Endothelial cell (in vitro differentiated cells): Measurements from ENCODE around the gene SLC6A20. TPM values are rescaled to one million over a fixed set of nuclear protein-coding genes. Genes with fewer than 3 reads are reported as not detected.
A peak's percentile ranks its signal among the peaks of the same experiment; 100 is the strongest.

Experiments used
- DNase-seq: peaks from one replicate; pipeline ENCODE4 v3.0.0; 2021; ENCODE audit warnings: low spot score
- H3K27ac Mint-ChIP-seq: one replicate; pipeline ENCODE4 v1.8.0; 2021; ENCODE audit warnings: mixed read lengths, inconsistent platforms; ENCODE audit not compliant: unreplicated experiment
- H3K27me3 Mint-ChIP-seq: one replicate; pipeline ENCODE4 v1.8.0; 2021; ENCODE audit warnings: mild to moderate bottlenecking, moderate library complexity, mixed read lengths, inconsistent platforms; ENCODE audit not compliant: unreplicated experiment
- H3K36me3 Mint-ChIP-seq: one replicate; pipeline ENCODE4 v1.8.0; 2021; ENCODE audit warnings: mild to moderate bottlenecking, low read depth, mixed read lengths, inconsistent platforms; ENCODE audit not compliant: unreplicated experiment
- H3K4me1 Mint-ChIP-seq: one replicate; pipeline ENCODE4 v1.8.0; 2021; ENCODE audit warnings: mild to moderate bottlenecking, mixed read lengths, inconsistent platforms; ENCODE audit not compliant: unreplicated experiment
- H3K4me3 Mint-ChIP-seq: one replicate; pipeline ENCODE4 v1.8.0; 2021; ENCODE audit warnings: mild to moderate bottlenecking, mixed read lengths, inconsistent platforms; ENCODE audit not compliant: unreplicated experiment
- H3K9me3 Mint-ChIP-seq: one replicate; pipeline ENCODE4 v1.8.0; 2021; ENCODE audit warnings: mixed read lengths, inconsistent platforms; ENCODE audit not compliant: unreplicated experiment
- total RNA-seq: library from RNA; stranded (reverse); fragmentation: NEBNext Ultra II Directional; extraction: Animal tissue kit (Norgen Biotek cat#: 25700); gene quantifications from one replicate; pipeline ENCODE4 v1.2.1, GENCODE V29; 2021; ENCODE audit not compliant: unreplicated experiment
- TF ChIP-seq, protein P1 (sequence below): fragments of 200-600 bp; sonication (generic); IDR thresholded peaks from one replicate; pipeline ENCODE4 v1.5.0; 2021; ENCODE audit warnings: antibody characterized with exemption; ENCODE audit not compliant: unreplicated experiment

SLC6A20 gene
- total RNA-seq, 1 donor from 2014 or later: 0.21 TPM

DNA sequence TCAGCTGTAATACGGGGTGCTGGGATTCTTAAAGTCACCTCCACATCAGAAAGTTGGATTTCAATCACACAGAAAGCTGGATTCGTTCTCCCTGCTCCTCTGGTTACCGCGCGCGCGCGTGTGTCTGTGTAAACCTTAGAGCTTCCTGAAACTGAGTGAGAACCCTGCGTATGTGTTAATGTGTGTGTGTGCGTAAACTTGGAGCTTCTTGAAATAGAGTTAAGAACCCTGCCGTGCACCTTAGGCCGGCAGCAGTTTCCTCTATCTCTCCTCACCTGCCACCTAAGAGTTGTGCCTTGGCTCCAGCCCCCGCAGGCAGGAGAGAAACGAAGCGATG is 45.1 kb upstream of the SLC6A20 start:
- Mint-ChIP-seq H3K4me1 (peaks cover 2% of the 10 kb centered on the region), H3K27ac (peak overlapping the region; percentile 94), H3K9me3 (no peaks in the 10 kb centered on the region), H3K36me3 (no peaks in the 10 kb centered on the region), H3K4me3 (peak overlapping the region; percentile 94), H3K27me3 (peaks cover 2% of the 10 kb centered on the region)
- peak; percentile 21 for DNase-seq
- TF ChIP-seq, protein P1, sequence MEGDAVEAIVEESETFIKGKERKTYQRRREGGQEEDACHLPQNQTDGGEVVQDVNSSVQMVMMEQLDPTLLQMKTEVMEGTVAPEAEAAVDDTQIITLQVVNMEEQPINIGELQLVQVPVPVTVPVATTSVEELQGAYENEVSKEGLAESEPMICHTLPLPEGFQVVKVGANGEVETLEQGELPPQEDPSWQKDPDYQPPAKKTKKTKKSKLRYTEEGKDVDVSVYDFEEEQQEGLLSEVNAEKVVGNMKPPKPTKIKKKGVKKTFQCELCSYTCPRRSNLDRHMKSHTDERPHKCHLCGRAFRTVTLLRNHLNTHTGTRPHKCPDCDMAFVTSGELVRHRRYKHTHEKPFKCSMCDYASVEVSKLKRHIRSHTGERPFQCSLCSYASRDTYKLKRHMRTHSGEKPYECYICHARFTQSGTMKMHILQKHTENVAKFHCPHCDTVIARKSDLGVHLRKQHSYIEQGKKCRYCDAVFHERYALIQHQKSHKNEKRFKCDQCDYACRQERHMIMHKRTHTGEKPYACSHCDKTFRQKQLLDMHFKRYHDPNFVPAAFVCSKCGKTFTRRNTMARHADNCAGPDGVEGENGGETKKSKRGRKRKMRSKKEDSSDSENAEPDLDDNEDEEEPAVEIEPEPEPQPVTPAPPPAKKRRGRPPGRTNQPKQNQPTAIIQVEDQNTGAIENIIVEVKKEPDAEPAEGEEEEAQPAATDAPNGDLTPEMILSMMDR: no peak

DNA sequence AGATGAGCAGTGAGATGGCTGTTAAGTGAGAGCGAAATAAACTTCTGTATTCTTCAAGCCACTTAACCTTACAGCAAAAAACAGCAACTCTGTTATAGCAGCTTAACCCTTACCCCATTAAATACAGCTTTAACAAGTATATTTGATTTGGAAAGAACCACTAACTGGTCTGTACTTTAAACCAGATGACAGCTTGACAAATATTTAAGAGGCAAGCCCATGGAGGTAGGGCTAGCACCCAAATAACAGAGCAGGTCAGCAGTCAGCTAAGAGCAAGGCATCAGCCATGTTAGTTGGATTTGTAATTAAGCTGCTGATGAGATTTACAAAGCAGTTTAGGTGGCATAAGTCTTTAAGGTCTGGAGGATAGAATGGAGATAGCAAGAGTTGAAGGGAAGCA is 42.1 kb upstream of the SLC6A20 start:
- Mint-ChIP-seq H3K4me3 (no peak overlapping the region), H3K9me3 (no peaks in the 10 kb centered on the region), H3K27me3 (no peaks in the 10 kb centered on the region), H3K4me1 (peaks cover 2% of the 10 kb centered on the region), H3K36me3 (no peaks in the 10 kb centered on the region), H3K27ac (no peak overlapping the region)
- TF ChIP-seq, protein P1: no peak
- DNase-seq: no peak

DNA sequence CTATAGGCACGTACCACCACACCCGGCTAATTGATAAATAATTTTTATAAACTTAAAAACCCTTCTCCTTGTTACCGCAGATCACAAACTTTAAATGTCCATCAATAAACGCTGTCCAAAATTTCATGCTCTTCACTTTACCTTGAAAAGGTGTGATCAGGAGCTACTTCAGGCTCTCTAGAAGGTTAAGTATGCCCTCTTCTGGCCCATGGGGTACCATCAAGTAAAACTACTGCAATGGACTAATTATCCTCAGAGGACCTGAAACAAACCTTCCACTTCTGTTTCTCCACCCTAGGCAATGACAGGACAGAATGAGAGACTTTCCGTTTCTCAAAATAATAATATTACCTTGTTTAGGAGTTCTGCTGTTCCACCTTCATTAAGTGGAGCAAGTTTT is 36.4 kb upstream of the SLC6A20 start:
- Mint-ChIP-seq H3K4me1 (no peaks in the 10 kb centered on the region), H3K9me3 (no peaks in the 10 kb centered on the region), H3K4me3 (no peak overlapping the region), H3K27ac (no peak overlapping the region), H3K36me3 (peaks cover 6% of the 10 kb centered on the region), H3K27me3 (no peaks in the 10 kb centered on the region)
- TF ChIP-seq, protein P1: no peak
- no peak for DNase-seq

DNA sequence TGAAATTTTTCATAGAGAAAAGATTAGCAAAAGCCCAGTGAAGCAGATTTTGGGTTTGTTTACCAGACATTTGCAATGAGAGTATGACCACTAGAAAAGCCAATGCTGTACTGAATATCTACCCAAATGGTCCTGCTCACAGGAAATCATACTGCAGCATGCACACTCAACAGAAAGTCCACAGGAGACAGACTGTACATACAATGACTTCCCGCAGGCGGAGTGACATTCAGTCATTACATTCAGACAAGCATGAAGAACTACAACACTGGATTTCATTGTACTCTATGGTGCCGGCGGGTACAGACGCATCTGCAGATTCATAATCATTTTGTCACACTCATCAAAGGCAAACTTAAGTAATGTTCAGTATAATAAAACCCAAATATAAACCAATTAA is 33.8 kb upstream of the SLC6A20 start:
- H3K27ac Mint-ChIP-seq: no peak overlapping the region
- H3K36me3 Mint-ChIP-seq: peaks cover 9% of the 10 kb centered on the region
- H3K27me3 Mint-ChIP-seq: no peaks in the 10 kb centered on the region
- TF ChIP-seq, protein P1: no peak
- H3K4me1 Mint-ChIP-seq: peaks cover 2% of the 10 kb centered on the region
- H3K9me3 Mint-ChIP-seq: no peaks in the 10 kb centered on the region
- no peak for DNase-seq
- no peak overlapping the region for H3K4me3 Mint-ChIP-seq

DNA sequence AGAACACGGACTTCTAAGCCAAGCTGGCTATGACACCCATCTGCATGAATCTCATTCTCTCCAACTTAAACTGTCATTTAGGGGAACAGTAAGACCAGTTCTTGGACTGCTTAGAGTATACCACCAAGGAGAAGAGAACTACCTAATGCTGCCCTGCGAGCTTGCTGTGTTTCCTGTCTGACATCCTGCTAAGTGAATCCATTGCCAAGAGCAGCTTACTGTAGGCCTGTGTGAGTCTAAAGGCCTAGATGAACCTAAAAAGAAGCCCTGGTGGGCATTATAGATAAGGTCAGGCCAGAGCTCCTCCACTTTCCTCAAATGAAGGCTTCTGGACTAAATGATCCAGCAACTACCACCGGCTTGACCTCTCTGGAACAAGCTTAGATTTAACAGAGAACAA is 30.6 kb upstream of the SLC6A20 start:
- Mint-ChIP-seq H3K4me3 (no peak overlapping the region), H3K4me1 (peaks cover 2% of the 10 kb centered on the region), H3K9me3 (no peaks in the 10 kb centered on the region), H3K36me3 (peaks cover 9% of the 10 kb centered on the region), H3K27ac (no peak overlapping the region), H3K27me3 (no peaks in the 10 kb centered on the region)
- TF ChIP-seq, protein P1: no peak
- no peak for DNase-seq
